SW480 (cell line): ENCODE results near the gene FGGY.
"Not testable (repeated sequence)": the region's sequence is repeated elsewhere in the genome, so short reads cannot be mapped to it uniquely, and the experiment has no call there.

ENCODE experiments used
- DNase-seq: peaks from one replicate; pipeline ENCODE4 v3.0.0-alpha.2; 2016; ENCODE audit warnings: low spot score

The FGGY gene

DNA sequence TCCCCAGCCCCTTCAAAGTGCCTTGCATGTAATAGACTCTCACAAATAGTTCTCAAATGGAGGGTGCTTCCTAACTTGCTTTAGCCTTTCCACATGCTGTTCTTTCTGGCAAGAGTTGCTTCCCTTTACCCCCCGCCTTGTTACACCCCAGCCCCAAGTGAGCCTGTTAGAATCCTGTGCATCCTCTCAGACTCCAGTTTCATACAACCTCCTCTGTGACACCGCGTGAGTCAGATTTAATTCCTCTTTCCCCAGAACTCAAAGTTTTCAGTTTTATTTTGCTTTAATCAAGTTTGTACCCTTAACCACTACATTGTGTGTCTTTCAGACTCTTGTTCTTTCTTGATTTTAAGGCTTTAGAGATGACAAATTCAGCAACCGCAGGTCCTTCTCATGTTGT lies 283.4 kb downstream of the FGGY start:
- DNase-seq, result no peak

DNA sequence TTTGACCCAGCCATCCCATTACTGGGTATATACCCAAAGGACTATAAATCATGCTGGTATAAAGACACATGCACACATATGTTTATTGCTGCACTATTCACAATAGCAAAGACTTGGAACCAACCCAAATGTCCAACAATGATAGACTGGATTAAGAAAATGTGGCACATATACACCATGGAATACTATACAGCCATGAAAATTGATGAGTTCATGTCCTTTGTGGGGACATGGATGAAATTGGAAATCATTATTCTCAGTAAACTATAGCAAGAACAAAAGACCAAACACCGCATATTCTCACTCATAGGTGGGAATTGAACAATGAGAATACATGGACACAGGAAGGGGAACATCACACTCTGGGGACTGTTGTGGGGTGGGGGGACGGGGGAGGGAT lies 295.5 kb downstream of the FGGY start:
- not testable (repeated sequence) for DNase-seq

DNA sequence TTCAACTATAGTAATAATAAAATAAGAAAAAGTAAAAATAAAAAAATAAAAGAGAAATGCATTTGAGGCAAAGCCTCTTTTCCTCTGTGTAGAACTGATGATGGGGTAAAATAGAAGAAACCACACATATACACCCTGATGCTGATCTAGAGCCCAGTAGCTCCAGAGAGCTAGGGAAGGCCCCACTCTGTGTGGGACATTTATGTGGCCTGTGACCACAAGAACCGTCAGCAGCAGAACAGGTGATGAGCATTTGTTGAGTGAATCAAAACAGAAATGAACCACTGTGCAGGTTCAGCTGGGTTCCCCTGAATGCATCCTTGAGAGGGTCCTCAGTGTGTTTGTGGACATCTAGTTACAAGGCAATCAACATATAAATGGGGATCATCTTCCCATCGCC lies 296.0 kb downstream of the FGGY start:
- no peak for DNase-seq

DNA sequence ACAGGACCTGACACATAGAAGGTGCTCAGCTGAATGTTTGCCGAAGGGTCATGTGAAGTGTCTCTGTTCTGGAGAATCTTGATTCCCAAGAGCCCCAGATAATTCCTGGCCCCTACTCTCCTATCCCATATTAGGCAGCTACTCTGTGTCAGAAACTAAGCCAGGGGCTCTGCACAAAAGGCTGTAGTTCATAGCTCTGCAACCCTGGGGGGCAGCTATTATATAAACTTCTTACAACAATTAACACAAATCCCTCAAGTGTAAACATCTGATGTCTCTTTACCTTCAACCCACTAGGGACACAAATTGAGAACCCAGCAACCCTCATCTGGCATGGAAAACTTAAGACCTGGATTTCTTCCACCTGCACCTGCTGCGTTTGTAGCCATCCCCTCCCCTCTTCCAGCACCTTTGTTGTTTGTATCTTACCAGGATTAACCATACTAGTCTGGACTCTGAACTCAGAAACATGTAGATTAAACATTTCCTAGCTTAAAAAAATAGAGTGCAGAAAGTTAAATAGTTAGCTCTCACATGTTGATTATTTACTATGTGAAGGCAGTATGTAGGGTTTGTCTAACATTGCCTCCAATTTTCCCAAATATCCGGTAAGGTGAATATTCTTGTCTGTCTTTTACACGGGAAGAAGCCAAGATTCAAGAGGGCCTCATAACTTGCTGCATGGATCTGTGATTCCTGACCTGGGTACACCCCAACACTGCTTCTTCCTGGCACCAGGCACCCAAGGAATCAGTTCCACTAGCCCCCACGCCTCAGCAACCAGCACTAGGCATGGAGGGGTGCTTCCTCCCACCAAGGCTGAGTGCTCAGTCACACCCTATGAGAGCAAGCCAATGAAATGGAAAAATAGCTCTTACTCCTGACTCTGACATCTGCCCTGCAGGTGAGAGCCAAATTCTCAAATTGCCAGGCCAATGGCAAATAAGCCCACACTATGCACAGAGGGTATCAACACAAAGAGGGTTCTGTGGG lies 297.2 kb downstream of the FGGY start:
- no peak for DNase-seq

DNA sequence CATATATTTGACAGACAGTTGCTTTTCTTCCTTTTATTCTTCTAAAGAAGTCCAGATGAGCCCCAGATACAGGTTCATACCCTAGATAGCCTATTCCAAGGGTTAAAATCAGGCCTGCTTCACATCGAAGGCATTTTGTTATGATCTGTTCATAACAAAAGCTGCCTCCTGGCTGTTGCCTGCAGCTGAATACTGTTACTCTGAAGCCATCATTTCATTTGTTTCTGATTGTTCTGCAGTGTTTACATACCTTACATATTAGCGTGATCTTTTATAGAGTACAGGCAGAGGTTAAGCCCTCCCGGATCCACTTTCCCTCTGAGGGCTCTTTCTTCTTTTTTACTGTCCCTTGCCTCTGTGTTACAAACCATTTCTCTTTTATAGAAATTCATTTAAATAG lies 298.9 kb downstream of the FGGY start:
- DNase-seq, result no peak

DNA sequence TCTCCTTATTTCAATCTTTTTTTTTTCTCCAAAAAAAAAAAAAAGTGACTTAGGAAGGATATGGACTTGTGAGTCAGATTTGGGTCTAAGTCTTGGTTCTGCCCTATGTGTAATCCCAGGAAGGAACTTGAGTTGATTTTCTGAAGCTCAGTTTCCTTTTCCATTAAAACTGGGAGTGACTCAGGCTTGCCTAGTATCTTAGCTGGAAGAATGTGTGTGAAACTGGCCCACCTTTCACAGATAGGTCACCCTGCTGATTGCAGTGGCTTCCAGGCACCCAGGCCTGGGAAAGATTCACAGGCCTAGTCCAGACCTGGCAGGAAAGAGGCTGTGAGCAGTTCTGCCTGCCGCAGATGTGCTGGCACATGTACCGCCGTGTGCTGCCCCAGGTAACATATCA lies 299.5 kb downstream of the FGGY start:
- no peak for DNase-seq

DNA sequence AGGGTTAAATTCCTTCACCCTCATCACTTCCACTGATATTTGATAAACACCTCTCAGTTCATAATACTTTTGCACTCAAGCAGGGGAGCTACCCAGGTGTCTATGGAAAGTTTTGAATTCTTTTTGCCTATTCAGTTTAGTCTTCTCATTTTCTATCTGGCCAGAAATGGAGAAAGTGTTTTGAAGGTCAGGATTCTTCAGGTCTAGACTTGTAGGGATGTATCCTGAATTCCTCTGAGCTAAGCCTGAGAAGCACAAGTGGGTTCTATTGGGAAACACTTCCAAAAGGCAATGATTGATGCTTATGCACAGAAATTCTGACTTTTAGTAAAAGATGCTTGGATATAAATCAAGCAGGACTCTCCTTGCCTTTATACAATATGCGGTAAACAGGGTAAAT lies 300.1 kb downstream of the FGGY start:
- DNase-seq, result no peak

DNA sequence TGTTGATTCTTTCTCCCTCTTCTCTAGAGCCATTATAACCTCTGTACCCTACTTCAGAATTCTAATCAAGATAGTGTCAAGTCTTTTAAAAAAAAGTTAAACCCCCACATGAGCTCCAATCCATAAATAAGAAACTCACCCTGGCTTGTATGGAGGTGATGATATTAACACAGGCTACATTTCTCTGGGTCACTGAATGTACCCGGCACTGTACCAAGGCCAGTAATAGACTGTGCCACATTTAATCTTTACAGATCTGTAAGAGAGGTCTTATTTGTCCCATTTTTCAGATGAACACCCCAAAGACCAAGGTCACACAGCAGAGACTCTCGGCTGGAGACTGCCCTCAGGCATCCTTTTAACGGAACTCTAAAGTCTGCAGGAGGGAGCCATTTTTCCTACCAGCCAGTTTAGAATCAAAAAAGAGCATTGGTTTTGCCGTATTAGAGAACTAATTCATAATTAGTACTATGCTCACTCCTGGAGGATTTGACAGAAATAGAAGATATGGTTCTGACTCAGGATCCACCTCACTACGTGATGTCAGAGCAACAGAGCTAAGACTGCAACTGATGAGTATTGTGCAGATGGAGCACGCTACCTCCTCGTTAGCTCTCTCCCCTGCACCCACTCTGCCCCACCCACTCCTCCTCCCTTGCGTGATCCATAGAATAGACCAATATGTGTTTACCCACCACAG lies 300.7 kb downstream of the FGGY start:
- no peak for DNase-seq

DNA sequence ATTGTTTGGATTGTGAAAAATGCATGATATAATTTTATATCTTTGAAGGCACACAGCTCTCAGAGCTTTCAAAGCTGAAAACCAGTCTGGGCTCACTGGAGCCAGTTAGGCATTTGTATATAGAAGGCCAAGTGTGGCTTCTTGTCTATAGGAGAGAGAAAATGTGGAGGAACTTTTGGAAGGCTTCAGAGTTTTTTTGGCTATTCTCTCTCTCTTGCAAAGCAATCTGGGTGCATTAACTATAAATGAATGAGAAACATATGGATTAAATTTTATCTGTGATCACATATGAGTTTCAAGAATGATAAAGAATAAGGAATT lies 301.2 kb downstream of the FGGY start:
- no peak for DNase-seq

DNA sequence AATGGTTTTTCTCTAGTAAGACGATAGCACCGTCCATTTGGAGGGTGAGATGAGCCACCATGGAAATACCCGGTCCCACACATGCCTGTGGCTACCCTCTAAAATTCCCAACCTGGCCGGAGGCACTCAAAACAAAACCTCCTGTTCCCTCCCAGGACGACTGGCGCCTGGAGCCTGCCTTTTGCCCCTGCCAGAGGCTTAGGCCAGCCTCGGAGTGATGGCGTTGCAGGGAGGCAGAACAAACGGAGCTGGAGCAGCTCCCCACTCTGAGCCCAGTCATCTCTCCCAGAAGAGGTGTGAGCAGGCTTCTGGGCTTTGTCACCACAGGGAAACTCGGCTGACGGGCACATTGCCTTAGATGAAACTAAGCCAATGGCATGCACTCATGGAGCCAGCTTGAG lies 304.1 kb downstream of the FGGY start:
- peak; percentile 22 for DNase-seq

DNA sequence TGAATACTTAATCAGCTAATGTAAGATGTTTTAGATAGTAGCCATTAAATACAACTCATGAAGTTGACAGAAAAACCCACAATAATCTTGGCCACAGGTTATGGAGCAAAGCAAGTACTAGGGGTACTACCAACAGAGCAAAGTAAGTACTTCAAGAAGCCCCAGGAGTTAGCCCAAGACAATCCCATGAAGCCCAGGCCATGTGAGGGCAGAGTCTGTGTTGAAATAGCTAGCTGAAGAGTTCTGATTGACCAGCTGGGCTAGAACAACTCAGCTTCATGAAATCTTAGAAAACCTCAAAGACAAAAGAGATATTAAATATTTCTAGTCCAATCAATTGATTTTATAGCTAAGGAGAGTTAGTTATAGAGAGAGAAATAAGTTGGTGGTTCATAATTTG lies 304.9 kb downstream of the FGGY start:
- no peak for DNase-seq

DNA sequence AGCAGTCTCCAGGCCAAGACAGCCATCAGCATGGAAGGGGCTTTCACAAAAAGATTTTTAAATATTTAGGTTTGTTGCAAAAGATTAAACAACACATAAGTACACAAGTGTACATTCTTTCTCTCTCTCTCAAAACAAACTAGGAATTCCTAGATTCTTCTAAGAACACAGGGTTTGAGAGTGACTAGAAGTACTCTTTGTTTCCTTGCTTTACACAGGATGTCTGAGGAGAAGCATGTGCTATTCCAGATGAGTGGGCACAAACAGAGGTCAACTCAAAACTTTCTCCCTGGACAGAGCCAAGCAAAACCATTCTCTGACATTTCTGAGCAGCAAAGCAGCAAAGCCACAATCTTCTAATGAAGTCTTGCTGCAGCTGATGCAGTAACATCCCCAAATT lies 307.3 kb downstream of the FGGY start:
- DNase-seq, result no peak

DNA sequence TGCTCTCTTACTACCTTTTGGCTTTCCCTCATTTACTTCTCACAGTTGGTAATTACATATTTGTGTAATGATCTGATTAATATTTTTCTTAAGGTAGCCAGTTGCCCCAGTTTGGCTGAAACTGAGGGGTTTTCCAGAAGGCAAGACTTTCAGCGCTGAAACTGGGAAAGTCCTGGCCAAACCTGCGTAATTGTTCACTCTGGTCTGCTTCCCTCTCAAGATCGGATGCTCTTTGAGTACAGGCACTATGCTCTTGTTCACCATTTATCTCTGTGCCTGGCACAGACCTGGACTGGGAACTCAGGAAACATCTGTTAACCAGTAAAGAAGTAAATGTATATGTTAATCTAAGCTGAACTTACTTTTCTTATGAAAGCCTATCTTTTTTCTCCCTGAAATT lies 308.3 kb downstream of the FGGY start:
- DNase-seq, result no peak

DNA sequence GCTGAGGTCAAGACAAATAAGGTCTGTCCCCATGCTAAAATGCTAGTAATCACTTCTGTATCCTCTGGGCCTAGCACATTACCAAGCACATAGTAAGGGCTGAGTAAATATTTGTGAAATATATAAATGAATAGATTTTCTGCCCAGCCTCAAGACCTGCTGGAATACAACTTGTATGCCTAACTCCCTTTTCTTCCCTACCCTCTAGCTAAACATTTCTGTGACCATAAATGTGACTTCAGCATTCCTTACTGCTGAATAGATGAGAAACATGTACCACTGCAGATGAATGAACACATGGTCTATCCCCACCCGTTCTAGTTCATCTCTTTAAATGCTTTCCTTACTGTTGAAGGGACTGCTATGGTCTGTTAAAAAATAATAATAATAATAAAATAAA lies 308.9 kb downstream of the FGGY start:
- DNase-seq, result no peak

DNA sequence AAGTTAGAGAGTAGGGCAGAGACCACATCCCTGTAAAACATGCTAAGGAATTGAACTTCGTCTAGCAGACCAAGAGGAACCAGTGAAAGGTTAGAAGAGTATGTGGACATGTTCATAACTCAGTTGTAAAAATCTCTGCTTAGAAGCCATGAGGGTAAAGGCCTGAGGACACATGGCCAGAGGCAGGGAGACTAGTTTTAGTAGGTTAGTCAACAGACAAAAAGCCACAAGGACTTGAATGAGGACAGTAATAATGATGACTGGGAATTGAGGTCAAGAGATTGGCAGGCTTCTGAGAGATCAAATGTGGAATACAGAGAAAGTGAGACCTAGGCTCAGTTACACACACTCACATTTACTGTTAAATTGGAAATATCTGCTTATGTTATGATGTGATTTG lies 312.4 kb downstream of the FGGY start:
- DNase-seq, result no peak

DNA sequence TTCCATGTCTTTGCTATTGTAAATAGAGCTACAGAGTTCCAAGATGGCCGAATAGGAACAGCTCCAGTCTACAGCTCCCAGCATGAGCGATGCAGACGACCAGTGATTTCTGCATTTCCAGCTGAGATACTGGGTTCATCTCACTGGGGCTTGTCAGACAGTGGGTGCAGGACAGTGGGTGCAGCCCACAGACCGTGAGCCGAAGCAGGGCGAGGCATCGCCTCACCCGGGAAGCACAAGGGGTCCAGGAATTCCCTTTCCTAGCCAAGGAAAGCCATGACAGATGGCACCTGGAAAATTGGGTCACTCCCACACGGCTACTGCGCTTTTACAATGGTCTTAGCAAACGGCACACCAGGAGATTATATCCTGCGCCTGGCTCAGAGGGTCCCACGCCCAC lies 313.6 kb downstream of the FGGY start:
- not testable (repeated sequence) for DNase-seq

DNA sequence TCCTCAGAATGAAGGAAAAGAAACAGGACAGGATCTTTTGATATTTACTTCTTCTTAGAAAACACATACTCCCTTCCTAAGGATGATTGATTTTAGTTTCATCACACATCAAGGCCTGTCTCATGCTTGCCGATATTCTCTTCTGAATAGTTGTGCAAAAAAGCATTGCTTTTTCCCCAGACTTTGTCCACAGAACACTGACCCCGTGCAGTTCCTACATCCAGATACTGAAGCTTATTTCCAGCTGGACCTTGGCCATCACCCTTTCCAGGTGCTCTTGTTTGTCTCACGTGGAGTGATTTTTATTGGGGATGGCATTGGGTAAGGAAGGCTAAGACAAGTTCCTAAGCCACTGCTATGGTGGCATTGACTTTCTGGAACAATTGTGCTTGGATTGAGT lies 320.5 kb downstream of the FGGY start:
- DNase-seq, result no peak

DNA sequence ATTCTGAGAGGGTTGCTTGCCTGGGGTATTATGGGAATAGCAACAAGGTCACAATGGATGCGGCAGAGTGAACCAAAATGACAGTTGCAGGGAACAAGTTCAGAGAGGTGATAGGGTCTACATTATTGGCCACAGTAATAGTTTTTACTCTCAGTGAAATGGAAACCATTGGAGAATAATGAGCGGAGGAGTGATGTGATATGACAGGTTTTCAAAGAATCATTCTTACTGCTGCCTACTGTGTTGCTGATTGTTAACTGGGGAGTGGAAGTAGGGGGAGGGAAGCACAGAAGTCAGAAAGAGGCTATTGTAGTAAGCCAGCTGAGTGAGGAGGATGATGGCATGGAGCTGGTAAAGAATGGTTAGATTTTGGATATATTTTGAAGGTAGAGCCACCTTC lies 322.7 kb downstream of the FGGY start:
- DNase-seq, result no peak

DNA sequence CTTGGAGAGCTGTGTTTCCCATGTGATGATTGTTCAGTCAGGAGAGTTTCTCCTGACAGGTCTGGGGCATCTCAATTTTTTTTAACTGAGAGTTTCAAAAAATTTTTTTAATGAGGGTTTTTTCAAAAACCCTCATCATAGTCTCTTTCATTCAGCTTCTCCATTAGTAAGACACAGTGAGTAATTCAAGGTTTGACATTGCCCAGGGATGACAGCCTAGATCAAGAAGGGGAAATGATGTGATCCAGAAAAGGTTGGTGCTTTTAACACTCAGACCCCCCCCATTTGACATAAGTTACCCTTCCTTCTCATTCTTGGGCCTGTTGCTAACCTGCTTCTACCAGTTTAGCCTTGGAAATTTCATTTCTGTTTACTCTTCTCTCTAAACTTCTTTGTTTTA lies 328.5 kb downstream of the FGGY start:
- no peak for DNase-seq

DNA sequence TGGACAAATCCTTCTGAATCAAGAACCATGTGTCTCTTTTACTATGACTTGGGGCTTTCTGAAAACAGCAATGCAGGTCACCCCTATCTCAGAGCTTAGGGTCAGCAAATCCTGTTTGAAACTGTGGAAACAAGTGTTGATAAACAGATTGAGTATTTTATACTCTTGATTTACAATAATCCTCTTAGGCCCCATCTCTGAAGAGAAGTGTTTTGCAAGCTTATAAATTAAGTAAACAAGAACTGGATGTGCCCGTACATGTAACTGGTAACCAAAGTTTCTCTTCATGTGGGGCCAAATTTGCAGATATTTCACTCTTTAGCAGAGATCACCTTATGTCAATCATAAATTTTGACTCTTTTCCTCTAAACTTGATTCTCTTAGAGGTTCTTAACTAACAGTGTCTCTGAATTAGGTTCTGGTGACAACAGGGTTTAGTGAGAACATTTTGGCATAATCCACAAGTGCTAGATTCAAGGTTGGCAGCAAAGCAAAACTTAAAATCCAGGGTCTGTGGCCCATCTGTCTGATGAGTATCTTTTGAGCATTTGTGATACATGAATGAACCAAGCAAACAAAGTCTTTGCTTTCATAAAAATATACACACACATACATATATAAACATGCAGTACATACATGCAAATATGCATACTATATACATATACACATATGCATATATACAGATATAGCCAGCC lies 334.8 kb downstream of the FGGY start:
- no peak for DNase-seq

DNA sequence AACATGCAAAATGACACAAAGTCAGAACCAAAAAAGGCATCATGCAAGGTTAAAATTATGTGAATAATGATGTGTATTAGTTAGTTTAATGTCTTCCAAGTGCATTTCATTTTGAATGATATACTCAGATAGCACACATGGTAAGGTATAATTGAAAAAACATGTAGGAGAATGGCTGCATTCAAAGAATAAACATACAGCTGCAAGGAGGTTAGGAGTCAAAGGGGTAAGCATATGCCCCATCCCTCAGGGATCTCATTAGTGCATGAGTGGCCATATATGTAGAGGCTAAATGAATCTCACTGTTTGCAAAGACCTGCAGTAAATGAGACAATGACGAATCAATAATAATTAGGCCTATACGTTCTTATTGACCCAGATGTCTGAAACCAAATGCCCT lies 338.2 kb downstream of the FGGY start:
- no peak for DNase-seq

DNA sequence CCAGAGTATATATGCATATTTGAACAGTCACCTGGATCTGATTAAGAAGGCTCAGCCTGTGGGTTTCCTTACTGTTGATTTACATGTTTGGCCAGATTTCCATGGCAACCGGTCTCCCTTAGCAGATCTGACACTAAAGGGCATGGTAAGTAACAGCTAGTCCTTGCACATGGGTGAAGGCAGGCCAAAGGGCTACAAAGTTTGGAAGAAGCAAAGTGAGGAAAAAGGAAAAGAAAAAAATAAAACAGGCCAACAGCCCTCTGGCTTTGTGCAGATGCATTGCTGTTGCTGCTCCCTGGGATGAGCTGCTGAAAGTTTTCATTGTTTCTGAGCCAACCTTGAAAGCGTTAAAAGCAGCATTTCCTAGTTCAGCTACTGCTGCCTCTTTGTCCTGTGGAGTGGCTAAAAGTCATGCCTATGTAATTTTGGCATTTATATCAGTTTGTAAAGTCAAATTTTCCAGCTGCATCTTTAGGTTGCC lies 341.4 kb downstream of the FGGY start:
- no peak for DNase-seq

DNA sequence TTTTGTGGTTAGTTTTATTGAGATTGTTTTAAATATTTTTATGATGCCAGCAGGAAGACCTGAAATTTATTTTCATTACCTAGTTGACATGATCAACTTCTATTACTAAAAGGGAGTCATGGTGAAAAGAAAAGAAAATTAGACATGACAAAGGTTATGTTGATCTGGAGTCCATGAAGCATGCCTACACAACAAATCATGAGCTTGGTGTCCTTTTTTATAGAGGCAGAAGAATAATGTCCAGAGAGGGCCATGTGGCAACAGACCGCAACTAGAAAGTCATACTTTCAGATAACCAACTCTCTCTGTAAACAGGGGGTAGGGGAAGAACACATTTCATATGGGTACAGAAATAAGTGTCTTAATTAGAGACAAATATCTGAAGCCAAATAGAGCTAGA lies 342.4 kb downstream of the FGGY start:
- no peak for DNase-seq
